Measurements from ENCODE around the gene ANKRD33B. TPM values are rescaled to one million over a fixed set of nuclear protein-coding genes. Genes with fewer than 3 reads are reported as not detected.

Gene ANKRD33B
- total RNA-seq, 1 experiment from 2014 or later = 10.9 TPM

DNA sequence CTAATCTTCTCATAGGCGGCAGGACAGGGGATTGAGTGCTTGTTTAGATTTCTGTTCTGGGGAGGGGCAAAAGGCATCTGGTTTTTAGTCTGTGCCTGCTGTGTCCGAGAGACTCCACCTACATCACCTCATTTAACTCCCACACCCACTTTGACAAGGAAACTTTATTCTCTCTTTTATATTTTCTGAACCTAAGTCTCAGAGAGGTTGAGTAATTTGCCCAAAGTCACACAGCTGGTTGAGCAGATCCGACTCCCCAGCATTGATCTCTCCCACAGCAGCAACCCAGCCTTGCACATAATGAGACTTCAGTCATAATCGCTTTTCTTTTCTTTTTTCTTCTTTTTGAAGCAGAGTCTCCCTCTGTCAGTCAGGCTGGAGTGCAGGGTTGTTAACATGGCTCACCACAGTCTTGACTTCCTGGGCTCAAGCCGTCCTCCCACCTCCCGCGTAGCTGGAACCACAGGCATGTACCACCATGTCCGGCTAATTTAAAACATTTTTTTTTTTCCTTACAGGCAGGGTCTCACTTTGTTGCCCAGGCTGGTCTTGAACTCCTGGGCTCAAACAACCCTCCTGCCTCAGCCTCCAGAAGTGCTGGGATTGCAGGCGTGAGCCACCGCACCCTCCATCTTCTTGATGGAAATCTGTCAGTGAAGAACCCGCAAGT lies 36.5 kb upstream of the ANKRD33B start:
- Histone ChIP-seq H3K4me1 (ENCODE audit: control insufficient read depth in 1 of 2, insufficient read depth in 2 of 2, low read length in 2 of 2) (peaks cover 7 to 50% of the 10 kb centered on the region in 2 experiments), H3K36me3 (ENCODE audit: control insufficient read depth in 1 of 2, insufficient read depth in 2 of 2, low read length in 2 of 2) (no peaks in the 10 kb centered on the region), H3K9me3 (ENCODE audit: control insufficient read depth in 1 of 2, insufficient read depth in 1 of 2, low read depth in 1 of 2, low read length in 2 of 2) (peaks cover 0 to 3% of the 10 kb centered on the region in 2 experiments; a peak in 1 of 4 replicates), H3K4me2 (ENCODE audit: low read length) (no peak overlapping the region), H2AFZ (ENCODE audit: low read depth, low read length, poor library complexity, severe bottlenecking) (peak overlapping the region; percentile 36), H3K9me2 (ENCODE audit: insufficient read depth) (no peaks in the 10 kb centered on the region), H3K27ac (ENCODE audit: low read depth, low read length) (no peak overlapping the region; the same call in 1 of the 2 replicates), H3K9ac (ENCODE audit: low read length) (no peak overlapping the region), H3K79me2 (ENCODE audit: insufficient read depth, low read length) (no peaks in the 10 kb centered on the region), H3K27me3 (ENCODE audit: insufficient read depth, low read length) (no peaks in the 10 kb centered on the region), H4K20me1 (ENCODE audit: insufficient read depth) (no peaks in the 10 kb centered on the region), H3K4me3 (replicated peaks in 1 of 2; ENCODE audit: low read depth in 1 of 2, low read length in 2 of 2) (no peak overlapping the region)
- no TSS peak for BruUV-seq (replicated peaks)
- ChIA-PET POLR2A (no interaction called here), RAD21 (ENCODE audit: low non-redundant PET in 1 of 2, low total read pairs in 2 of 2, uncharacterized antibody in 2 of 2, unreplicated experiment in 2 of 2) (no interaction called here), CTCF (no interaction called here)
- DNase-seq (ENCODE audit: low read depth, low spot score) = no peak
- no peak for ATAC-seq
- TF ChIP-seq SP1 (IDR thresholded peaks at IDR 0.05; ENCODE audit: low read depth) (no peak), JUND (IDR thresholded peaks at IDR 0.05) (no peak), RAD21 (IDR thresholded peaks at IDR 0.05; ENCODE audit: low read depth) (no peak)
- intact Hi-C loops (cut with micrococcal nuclease) = no loop called here

DNA sequence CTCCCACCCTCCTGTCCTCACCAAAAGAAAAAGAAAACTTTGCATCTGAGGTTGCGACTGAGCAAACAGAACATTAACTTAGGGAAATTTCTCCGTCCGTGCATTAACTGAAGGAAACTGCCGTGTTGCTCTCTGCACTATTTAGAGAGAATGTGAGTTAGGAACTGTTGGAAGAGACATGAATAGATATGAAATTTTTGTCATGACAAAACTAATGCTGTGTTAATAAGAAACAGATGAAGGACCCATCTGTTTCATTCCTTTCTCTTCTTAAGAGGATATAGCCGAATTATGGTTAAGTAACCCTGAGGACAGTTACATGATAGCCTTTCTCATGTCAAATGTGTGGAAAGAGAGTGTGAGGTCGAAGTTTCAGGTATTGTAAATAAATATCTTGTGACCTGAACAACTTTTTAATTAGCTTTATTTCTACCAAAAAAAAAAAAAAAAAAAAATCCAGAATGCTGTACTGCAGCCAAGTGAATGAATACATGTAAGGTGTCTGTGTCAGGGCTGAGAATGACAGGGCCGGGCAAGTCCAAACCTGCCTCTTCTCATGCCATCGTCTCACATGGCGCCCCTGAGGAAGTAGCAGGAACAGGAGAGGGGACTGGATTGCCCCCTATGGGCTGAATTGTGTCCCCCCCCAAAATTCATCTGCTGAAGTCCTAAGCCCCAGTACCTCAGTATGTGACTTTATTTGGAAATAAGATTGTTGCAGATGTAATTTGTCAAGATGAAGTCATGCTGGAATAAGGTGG lies 35.6 kb upstream of the ANKRD33B start:
- TF ChIP-seq EZH2 (IDR thresholded peaks at IDR 0.05) (no peak), FOSL1 (IDR thresholded peaks at IDR 0.05; ENCODE audit: low read depth) (no peak), POLR2A (IDR thresholded peaks at IDR 0.05; ENCODE audit: borderline replicate concordance, extremely low read depth, insufficient read depth, insufficient read length) (no peak), EGR1 (IDR thresholded peaks at IDR 0.05; ENCODE audit: low read depth) (no peak)
- TF ChIP-seq, protein P1, sequence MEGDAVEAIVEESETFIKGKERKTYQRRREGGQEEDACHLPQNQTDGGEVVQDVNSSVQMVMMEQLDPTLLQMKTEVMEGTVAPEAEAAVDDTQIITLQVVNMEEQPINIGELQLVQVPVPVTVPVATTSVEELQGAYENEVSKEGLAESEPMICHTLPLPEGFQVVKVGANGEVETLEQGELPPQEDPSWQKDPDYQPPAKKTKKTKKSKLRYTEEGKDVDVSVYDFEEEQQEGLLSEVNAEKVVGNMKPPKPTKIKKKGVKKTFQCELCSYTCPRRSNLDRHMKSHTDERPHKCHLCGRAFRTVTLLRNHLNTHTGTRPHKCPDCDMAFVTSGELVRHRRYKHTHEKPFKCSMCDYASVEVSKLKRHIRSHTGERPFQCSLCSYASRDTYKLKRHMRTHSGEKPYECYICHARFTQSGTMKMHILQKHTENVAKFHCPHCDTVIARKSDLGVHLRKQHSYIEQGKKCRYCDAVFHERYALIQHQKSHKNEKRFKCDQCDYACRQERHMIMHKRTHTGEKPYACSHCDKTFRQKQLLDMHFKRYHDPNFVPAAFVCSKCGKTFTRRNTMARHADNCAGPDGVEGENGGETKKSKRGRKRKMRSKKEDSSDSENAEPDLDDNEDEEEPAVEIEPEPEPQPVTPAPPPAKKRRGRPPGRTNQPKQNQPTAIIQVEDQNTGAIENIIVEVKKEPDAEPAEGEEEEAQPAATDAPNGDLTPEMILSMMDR (IDR thresholded peaks at IDR 0.05 in 2 of 3, conservative IDR thresholded peaks at IDR 0.05 in 1 of 3; ENCODE audit: borderline replicate concordance in 1 of 3, insufficient read depth in 1 of 3, low read depth in 2 of 3, low read length in 2 of 3) = peak in 2 of 3 experiments; percentile 19 to 32; a peak in 3 of 6 replicates
- H3K4me1 ChIP-seq (ENCODE audit: control insufficient read depth in 1 of 2, insufficient read depth in 2 of 2, low read length in 2 of 2) = peaks cover 7 to 54% of the 10 kb centered on the region in 2 experiments
- H3K79me2 ChIP-seq (ENCODE audit: insufficient read depth, low read length) = no peaks in the 10 kb centered on the region
- H3K9me2 ChIP-seq (ENCODE audit: insufficient read depth) = no peaks in the 10 kb centered on the region
- POLR2A ChIA-PET = no interaction called here
- no peaks in the 10 kb centered on the region for H3K27me3 ChIP-seq (ENCODE audit: insufficient read depth, low read length)
- DNase-seq (ENCODE audit: low read depth, low spot score) (no peak), ATAC-seq (peak; percentile 64)
- BruUV-seq (replicated peaks) = no TSS peak
- intact Hi-C loops (cut with micrococcal nuclease) = no loop called here
- H2AFZ ChIP-seq (ENCODE audit: low read depth, low read length, poor library complexity, severe bottlenecking) = peak overlapping the region; percentile 36
- H3K27ac ChIP-seq (ENCODE audit: low read depth, low read length) = no peak overlapping the region; the same call in 1 of the 2 replicates
- H3K36me3 ChIP-seq (ENCODE audit: control insufficient read depth in 1 of 2, insufficient read depth in 2 of 2, low read length in 2 of 2) = no peaks in the 10 kb centered on the region
- no peaks in the 10 kb centered on the region for H3K9me3 ChIP-seq (ENCODE audit: control insufficient read depth in 1 of 2, insufficient read depth in 1 of 2, low read depth in 1 of 2, low read length in 2 of 2)
- RAD21 ChIA-PET (ENCODE audit: low non-redundant PET in 1 of 2, low total read pairs in 2 of 2, uncharacterized antibody in 2 of 2, unreplicated experiment in 2 of 2) = no interaction called here
- H3K4me2 ChIP-seq (ENCODE audit: low read length) = peak overlapping the region; percentile 25
- no peak overlapping the region for H3K9ac ChIP-seq (ENCODE audit: low read length)
- CTCF ChIA-PET = no interaction called here
- H4K20me1 ChIP-seq (ENCODE audit: insufficient read depth) = no peaks in the 10 kb centered on the region
- no peak overlapping the region for H3K4me3 ChIP-seq (replicated peaks in 1 of 2; ENCODE audit: low read depth in 1 of 2, low read length in 2 of 2)

Data from HCT116 (cell line).